Dedifferentiated amniotic fluid mesenchymal stem cell (primary cell): ENCODE results near the gene ZNF862.
"Not testable (repeated sequence)": the region's sequence is repeated elsewhere in the genome, so short reads cannot be mapped to it uniquely, and the experiment has no call there.

Experiments used
- DNase-seq: peaks from one replicate; pipeline ENCODE4 v3.0.0-alpha.2; 2016; ENCODE audit errors: extremely low spot score

The ZNF862 gene

DNA sequence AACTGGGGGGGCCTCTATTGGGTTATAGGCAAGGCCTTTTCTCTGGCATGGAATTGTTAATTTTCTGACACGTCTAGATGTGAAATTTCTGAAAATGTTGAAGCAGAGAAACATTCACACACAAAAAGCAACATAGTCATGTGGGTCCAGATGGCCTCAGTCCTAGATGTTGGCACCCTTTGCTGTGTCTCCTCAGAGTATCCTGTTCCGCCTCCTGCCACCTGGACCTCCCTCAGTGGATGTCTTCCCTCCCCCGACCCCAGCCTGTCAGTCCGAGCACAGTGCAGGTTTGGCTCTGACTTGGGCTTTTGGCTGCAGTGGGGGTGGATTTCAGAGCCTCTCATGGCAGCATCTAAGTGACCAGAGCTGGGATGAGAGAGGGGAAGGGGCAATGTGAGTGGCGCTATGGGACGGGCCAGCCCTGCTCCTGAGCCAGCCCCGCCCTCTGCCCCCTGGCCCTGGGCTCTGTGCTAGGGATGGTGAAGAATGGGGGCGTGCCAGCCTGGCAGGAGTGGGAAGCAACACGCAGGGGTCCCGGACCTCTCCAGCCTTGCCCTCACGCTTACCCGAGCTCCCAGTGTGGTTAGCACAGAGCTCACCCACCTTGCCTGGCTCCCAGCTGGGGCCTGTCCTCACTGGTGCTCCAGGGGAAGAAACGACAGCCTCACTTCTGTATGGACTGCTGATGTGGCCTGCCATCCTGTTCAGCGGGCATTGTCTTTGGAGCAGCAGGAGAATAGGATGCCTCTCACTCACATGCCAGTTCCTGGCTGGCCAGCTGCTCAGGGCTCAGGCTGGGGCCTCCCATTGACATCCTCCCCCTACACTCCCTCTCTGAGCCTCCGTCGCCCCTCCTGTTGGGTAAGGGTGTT, 41.8 kb downstream of the ZNF862 start:
- DNase-seq = no peak

DNA sequence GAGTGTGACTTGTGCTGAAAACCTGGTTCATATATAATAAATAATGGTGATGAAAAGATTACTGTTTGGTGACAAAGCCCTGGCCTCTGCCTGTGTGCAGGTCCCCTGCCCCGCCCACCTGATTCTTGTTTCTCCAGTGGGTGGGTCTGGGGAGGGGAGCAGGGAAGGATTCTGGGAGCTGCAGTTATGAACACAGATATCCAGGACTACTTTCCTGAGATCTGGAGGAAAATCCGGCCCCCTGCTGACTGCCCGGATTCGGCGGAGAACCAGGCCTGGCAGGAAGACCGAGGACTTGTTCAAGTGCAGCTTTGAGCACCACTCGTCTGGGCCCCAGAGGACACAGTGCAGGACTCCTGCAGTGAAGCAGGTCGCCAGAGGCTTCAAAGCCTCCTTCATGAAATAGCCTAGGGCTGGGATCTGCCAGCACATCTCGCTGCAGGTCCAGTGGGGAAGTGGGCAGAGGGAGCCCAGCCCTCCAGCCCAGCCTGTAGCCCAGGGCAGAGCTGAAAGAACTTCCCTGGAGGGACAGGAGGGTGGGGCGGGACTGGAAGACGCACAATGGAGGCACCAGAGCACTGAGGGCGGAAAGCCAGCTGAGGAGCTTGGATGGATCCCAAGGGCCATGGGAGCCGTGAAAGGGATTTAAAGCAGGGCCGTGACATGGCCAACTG, 42.6 kb downstream of the ZNF862 start:
- no peak for DNase-seq

DNA sequence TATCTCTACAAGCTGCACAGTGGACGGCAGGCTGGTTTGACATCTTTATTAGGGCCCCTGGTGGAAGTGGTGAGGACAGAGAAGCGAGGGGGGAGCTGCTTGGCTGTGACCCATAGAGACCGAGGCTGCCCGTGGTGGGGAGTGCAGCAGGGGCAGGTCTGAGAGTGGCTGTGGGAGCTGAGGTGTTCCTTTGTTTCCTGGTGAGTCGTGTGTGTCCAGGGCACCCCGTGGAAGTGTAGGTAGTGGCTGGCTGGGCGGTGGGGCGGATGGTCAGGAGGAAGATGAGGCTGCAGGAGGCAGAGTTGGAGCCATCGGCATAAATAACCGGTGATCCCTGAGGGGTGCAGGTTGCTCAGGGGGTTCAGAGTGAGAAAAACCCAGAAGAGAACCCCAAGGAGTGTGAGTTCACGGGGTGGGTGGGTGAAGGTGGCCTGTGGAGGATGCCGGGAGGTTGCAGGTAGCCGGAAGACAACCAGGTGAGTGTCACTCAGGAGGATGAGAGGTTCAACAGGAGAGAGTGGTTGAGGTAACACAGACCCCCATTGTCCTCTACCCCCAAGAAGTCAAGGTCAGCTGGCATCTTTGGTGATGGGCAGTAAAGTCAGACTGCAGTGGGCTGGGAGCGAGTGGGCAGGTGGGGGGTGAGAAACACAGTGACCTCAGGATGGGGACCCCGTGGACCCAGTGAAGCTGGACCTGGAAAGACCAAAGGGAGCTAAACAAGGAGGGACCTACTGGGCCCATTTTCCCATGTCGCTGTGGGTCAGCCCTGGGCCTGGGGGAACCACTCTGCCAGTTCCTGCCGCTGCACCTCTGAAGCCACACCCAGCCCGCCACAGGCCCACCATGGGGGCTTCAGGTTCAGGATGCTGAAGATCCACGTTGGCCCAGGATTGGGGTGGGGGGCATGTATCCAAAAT, 43.4 kb downstream of the ZNF862 start:
- DNase-seq = no peak

DNA sequence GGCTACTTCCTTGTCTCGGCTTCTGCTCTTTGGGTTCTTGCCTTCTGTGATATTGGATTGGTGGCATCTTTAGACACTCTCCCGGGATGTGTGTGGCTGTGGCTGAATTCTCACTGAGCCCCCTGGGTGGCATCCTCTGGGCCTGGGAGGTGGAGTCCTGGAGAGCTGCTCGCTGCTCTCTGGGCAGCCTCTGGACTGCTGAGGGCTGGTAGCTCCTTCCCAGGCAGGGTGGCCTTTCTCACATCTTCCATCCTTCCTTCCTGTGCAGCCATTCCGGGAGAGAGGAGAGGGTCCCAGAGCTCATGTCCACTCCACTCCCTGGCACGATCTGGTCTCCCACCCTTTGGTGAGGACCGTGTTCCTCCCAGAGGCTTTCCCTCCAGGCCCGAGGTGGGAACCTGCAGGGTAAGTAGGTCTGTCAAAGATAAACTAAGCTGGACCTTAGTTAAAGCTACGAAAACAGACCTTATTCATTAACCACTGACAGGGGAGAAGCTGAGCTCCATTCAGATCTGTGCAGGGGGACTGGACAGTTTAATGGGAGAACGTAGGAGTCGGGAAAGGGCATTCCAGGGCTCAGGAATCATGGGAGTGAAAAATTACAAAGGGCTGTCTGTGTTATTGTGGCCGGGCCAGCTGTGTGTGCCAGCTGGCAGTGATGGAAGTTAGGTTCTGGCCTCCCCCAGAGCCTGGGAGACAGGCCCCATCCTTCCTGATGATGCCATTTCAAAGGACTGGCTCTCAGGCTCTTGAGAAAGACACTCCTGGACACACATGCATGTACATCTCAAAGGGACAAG, 44.3 kb downstream of the ZNF862 start:
- DNase-seq = no peak

DNA sequence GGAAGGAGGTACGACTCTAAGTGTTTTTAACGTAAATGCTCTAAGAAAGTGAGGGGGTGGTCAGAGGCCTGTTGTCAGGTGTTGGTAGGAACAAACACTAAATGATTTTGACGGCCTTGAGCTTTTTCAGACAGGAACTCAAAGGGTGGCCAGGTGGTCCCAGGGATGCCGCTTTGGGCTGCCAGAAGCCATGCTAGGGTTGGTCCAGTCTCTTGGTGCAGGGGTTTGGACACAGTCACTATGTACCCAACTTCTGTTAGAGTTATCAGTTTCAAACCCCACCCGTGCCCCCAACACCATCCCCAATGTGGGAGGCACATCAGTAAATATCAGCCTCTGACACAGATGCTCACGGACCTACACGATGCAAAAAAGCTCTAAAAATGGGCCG, 44.9 kb downstream of the ZNF862 start:
- DNase-seq = no peak

DNA sequence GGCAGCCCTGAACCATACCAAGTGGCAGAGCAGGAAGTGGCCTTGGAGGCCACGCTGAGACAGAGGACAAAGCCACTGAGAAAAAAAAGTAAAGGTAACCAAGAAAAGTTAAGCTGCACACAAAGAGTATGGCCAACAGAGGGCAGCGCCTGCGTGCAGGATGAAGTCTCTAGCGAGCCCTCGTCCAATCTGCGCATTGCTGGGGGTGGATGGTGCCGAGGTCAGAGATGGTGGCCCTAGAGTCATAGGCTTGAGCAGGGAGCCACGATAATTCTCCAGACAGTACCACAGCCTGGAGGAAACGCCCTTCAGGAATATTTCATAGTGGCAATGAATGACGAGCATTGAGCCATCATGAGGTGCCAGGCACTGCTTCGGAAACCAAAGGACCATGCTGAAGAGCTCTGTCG, 45.3 kb downstream of the ZNF862 start:
- no peak for DNase-seq

DNA sequence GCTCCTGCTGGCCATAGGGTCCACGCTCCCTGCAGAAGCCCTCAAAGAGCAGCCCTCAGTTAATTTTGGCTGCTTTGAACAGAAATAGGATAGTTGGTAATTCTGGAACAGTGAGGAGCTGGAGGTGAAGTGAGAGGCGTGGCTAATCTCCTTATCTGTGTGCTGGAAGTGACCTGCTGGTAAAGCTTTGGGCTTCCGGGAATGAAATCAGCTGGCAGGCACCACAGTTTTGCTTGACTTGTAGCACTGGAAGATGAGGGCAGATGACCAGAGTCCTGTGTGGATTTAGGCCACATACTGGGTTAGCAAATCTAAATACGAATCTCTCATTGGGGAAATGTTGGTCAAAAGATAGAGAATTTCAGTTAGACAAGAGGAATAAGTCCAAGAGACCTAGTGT, 45.8 kb downstream of the ZNF862 start:
- no peak for DNase-seq

DNA sequence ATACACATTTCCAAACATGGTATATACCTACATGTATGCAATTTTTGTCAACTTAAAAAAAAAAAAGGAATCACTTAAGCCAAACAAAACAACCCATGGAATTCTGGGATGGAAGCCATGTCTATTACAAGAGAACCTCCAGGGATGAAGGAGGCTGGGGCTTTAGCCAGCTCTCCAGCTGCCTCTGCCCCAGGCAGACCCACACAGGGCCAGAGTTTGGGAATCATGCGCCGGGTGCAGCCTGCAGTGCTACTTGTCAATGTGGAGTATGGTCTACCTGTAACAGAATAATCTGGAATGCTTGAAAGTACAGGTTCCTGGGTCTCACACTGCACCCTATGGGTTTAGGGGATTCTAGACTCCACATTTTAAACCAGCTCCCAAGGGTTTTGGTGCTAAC, 46.4 kb downstream of the ZNF862 start:
- no peak for DNase-seq

DNA sequence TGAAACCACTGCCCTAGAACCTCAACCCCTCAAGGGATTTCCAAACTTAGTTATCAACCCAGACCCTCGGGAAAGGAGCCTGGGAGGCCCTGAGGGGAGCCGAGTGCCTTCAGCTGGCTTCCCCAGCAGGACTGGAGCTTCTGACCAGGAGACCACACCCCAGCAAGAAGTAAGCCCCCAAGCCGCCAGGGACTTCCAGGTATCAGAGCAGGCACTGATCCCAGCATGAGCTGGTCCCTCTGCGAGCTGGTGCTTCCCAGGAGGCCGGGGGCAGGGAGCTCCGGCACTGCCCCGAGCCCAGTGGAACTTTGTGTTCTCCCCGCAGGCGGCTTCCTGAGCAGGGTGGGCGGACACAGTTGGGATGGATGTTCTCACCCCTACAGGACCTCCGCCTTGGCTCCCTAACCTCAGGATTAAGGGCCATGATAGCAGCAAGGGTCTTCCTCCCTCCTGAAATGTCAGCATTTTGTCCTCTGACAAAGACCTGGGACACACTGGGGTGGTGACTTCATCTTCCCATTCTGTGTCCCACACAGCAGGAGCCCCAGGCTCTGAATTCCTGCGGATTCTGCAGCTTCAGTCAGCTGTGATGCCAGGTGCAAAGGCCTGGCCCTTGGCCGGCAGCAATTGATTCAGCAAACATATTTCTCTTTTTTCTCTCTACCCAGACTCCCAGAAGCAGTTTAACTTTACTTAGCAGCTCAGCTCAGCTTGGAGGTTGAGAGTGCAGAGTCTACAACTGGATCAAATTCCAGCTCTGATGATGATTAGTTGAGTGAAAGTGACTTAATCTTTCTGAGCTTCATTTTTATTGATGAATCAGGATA, 47.2 kb downstream of the ZNF862 start:
- DNase-seq = no peak

DNA sequence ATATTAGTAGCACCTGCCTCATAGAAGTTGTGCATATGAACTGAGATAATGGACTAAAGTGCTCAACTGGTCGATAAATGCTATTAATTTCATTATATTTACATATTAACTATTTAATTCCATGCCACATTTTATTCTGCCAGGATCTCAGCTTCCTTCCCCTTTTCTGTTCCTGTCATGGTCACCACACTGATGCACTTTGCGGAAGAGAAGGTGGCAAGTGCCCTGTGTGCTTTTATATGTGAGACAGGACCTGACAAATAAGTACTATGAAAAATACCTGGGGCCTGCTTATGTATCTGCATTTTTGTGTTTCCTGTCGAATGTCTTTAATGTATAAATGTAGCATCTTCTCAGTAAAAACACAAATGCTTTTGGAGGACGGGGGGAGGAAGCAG, 47.8 kb downstream of the ZNF862 start:
- DNase-seq = no peak

DNA sequence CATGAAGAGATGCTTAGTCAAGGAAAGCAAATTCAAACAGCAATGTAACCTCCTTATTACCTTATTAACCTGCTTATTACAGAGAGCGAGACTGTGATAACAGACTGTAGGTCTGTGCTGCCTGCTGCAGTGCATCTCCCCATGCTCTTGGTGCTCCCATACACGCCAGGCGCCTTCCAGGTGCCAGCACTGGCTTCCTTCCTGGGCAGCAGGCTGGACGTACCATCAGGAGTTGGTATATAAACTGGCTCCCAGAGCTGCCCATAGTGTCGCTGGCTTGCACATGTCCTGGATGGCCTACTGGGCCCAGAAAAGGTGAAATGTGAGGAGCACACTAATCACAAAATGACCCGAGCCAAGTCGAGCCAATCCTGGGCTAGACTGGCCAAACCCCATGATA, 49.1 kb downstream of the ZNF862 start:
- DNase-seq = no peak

DNA sequence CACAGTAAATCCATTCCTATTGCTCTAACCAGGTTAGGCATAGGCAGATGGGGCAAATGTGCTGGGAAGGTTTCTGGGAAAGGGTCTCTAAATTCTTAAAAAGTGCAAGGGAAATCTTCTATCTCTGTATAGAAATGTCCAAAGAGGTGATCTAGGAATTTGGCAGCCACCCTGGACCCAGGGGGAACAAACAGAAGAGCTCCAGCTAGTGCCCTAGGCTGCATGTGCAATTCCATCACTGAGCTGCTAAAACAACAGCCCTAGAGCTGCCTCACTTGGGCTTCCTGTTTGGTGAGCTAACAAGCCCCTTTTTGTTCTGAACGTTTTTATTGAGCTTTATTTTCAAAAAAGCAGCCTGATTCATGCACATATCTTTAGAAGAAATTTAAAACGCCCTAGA, 52.5 kb downstream of the ZNF862 start:
- DNase-seq = not testable (repeated sequence)

DNA sequence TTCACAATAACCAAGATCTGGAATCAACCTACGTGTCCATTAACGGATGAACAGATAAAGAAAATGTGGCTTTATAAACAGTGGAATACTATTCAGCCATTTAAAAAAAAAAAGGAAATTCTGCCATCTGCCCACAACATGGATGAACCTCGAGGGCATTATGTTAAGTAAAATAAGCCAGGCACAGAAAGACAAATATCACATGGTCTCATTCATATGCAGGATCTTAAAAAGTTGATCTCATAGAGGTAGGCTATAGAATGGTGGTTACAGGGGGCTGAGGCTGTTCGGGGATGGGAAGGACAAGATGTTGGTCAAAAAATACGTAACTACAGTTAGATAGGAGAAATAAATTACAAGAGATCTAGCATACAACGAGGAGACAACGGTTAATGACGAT, 56.8 kb downstream of the ZNF862 start:
- DNase-seq = not testable (repeated sequence)

DNA sequence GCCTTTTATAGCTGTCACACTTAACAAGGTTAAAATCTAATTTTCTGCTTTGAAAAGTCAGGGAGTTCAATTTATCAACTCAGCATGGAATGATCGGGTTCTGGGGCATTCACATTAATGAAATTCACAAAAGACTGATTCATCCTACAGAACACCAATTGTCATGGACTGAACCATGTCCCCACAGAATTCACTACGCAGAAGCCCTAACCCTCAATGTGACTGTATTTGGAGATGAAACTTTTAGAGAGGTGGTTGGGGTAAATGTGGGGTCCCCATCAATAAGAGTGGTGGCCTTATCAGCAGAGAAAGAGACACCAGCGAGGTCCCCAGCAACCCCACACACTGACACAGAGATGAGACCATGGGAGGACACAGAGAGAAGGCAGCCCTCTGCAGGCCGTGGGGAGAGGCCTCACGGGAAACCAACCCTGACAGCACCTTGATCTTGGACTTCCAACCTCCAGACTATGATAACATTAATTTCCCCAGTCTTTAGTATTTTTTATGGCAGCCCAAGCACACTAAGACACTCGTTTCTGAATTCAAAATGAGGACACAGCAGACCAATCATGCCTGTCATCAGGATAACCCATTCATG, 69.7 kb downstream of the ZNF862 start:
- DNase-seq = not testable (repeated sequence)

DNA sequence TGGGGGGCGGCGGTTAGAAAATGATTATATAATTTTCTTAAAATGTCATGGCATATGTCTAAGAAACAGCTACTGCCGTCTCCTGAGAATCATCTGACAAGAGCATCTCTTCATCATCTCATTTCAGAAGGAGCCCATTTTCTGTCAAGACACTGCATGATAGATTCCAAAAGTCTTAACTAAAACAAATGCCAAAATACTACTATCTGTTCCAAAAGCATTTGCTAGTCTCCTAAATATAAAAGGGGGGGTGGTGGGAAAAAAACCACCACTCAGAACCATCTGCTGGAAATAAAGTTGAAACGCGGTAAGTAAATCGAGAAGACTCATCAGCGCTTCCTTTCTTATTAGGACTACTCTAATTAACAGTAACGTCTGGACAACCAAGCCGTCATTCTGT, 72.0 kb downstream of the ZNF862 start:
- not testable (repeated sequence) for DNase-seq

DNA sequence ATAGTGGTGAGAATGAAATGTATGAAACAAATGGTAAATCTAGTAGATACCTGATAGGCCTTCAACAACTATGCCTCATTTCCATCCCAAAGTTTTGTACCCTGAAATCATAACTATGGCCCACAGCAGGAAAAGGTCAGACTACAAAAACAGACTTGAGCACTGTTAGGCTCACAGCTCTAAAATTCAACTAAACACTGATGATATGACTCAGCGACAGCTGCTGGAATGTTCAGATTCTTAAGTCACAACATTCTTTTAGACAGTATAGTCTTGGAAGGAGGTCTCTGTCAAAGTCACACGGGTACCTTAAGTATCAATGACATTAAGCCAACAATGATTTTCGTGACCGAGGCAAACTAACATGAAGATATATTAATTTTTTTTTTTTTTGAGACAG, 74.0 kb downstream of the ZNF862 start:
- peak; percentile 16 for DNase-seq
